Skeletal muscle tissue (tissue), 4 donors: ENCODE measurements around the gene NDUFB11. TPM values are rescaled to one million over a fixed set of nuclear protein-coding genes. Genes with fewer than 3 reads are reported as not detected.

Source experiments
- H3K27ac ChIP-seq: one replicate; pipeline ENCODE4 v1.7.0; 2013; ENCODE audit warnings: mild to moderate bottlenecking, low read depth, low read length, inconsistent platforms
- H3K27me3 ChIP-seq, 3 donors: one replicate each; pipeline ENCODE4 v1.7.0; 2013; ENCODE audit warnings: low read length in 3 of 3; ENCODE audit not compliant: control insufficient read depth in 3 of 3, insufficient read depth in 3 of 3
- H3K36me3 ChIP-seq, 3 donors: one replicate each; pipeline ENCODE4 v1.7.0; 2013; ENCODE audit warnings: low read length in 3 of 3; ENCODE audit not compliant: control insufficient read depth in 3 of 3, insufficient read depth in 3 of 3
- H3K4me1 ChIP-seq, 3 donors: one replicate each; pipeline ENCODE4 v1.7.0; 2013; ENCODE audit warnings: low read length in 3 of 3, mild to moderate bottlenecking in 3 of 3; ENCODE audit not compliant: control insufficient read depth in 3 of 3, insufficient read depth in 3 of 3
- H3K4me3 ChIP-seq, 3 donors: one replicate each; pipeline ENCODE4 v1.7.0; 2013; ENCODE audit warnings: low read length in 3 of 3
- H3K9ac ChIP-seq, 3 donors: one replicate each; pipeline ENCODE4 v1.7.0; 2013; ENCODE audit warnings: low read length in 3 of 3, mild to moderate bottlenecking in 3 of 3, moderate library complexity in 2 of 3, low read depth in 1 of 3
- H3K9me3 ChIP-seq, 3 donors: one replicate each; pipeline ENCODE4 v1.7.0; 2013; ENCODE audit warnings: low read length in 3 of 3; ENCODE audit not compliant: control insufficient read depth in 3 of 3
- total RNA-seq: library from RNA; depleted of rRNA; stranded (reverse); fragments of >200 nt; gene quantifications from one replicate; pipeline ENCODE4 v1.2.3, GENCODE V29; 2014
- donor health status: Osteomylitis.

The NDUFB11 gene
- total RNA-seq, 1 donor from 2014 or later, result 75.2 TPM

DNA sequence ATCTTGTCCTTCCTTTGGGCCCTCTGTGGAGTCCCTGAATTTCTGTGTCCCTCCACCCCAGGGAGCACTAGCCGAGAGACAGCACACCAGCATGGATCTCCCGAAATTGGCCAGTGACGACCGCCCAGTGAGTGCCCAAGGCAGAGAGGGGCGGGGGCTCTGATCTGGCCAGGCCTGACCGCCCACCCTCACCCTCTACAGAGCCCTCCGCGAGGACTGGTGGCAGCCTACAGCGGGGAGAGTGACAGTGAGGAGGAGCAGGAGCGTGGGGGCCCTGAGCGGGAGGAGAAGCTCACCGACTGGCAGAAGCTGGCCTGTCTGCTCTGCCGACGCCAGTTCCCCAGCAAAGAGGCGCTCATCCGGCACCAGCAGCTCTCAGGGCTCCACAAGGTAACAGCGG, 40.7 kb upstream of the NDUFB11 start:
- no peak overlapping the region for H3K4me3 ChIP-seq
- H3K36me3 ChIP-seq, result peaks cover 31 to 44% (median 33%) of the 10 kb centered on the region in 3 donors
- H3K27ac ChIP-seq, result no peak overlapping the region
- peaks cover 0 to under 1% (median 0%) of the 10 kb centered on the region in 3 donors for H3K4me1 ChIP-seq
- H3K27me3 ChIP-seq, result peaks cover 0 to 6% (median 0%) of the 10 kb centered on the region in 3 donors
- no peak overlapping the region for H3K9ac ChIP-seq
- H3K9me3 ChIP-seq, result no peaks in the 10 kb centered on the region

DNA sequence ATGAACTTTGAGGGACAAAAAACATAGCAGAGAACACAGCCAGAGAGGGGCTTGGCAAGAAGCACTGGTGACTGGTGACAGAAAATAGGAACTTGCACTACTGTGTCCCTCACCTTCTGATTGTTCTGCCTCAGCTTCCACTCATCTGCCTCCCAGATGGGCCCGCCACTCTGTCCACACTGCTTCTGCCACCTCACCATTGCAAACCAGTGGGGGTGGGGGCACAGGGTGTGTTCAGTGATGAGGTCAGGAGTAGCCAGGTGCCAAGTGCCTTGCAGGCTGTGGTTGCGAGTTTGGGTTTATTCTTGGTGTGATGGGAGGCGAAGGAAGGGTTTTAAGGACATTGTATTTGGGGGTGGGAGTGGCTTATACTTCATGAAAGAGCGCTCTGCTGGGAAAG, 40.0 kb upstream of the NDUFB11 start:
- peaks cover 33 to 46% (median 35%) of the 10 kb centered on the region in 3 donors for H3K36me3 ChIP-seq
- H3K9ac ChIP-seq, result no peak overlapping the region
- no peak overlapping the region for H3K4me3 ChIP-seq
- peaks cover 0 to 2% (median under 1%) of the 10 kb centered on the region in 3 donors for H3K4me1 ChIP-seq
- no peaks in the 10 kb centered on the region for H3K9me3 ChIP-seq
- no peak overlapping the region for H3K27ac ChIP-seq
- H3K27me3 ChIP-seq, result peaks cover 0 to 8% (median 0%) of the 10 kb centered on the region in 3 donors

DNA sequence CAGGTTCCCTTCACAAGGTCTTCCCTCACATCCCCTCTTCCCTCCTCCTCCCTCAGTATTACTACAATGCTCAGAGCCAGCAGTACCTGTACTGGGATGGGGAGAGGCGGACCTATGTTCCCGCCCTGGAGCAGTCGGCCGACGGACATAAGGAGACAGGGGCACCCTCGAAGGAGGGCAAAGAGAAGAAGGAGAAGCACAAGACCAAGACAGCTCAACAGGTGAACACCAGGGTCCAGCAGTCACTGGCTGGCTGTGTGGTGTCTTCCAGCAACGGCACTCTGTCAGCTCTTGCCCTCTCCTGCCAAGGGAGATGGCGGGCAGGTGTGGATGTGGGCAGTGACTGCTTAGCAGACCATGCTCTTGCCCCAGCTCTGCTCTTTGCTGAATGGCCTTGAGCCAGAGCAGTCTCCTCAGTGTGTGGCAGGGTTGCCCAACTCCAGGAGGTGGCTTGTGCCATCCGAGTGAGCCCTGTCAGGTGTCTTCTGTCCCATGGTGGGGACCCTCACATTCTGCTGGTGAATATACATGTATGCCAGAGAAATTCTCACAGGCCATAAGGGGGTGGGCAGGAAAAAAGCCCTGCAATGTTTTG, 37.7 kb upstream of the NDUFB11 start:
- Histone ChIP-seq H3K4me3 (no peak overlapping the region), H3K27me3 (peaks cover 0 to 16% (median 0%) of the 10 kb centered on the region in 3 donors), H3K4me1 (peaks cover 0 to 9% (median 7%) of the 10 kb centered on the region in 3 donors), H3K27ac (no peak overlapping the region), H3K36me3 (peaks cover 48 to 55% (median 50%) of the 10 kb centered on the region in 3 donors), H3K9me3 (no peaks in the 10 kb centered on the region), H3K9ac (no peak overlapping the region)

DNA sequence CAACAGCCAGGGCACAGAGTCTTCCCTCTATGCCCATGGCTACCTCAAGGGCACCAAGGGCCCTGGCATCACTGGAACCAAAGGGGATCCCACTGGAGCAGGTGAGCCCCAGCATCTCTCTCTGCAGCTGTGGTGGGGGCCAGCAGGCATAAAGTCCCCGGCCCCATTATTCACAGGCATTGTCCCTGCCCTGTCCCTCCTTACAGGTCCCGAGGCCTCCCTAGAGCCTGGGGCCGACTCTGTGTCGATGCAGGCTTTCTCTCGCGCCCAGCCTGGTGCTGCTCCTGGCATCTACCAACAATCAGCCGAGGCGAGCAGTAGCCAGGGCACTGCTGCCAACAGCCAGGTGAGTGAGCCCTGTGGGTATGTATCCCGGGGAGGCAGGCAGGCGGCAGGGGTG, 36.8 kb upstream of the NDUFB11 start:
- Histone ChIP-seq H3K4me3 (no peak overlapping the region), H3K27me3 (peaks cover 0 to 18% (median 0%) of the 10 kb centered on the region in 3 donors), H3K36me3 (peaks cover 54 to 55% (median 54%) of the 10 kb centered on the region in 3 donors), H3K27ac (no peak overlapping the region), H3K9ac (no peak overlapping the region), H3K9me3 (no peaks in the 10 kb centered on the region), H3K4me1 (peaks cover 0 to 9% (median 7%) of the 10 kb centered on the region in 3 donors)

DNA sequence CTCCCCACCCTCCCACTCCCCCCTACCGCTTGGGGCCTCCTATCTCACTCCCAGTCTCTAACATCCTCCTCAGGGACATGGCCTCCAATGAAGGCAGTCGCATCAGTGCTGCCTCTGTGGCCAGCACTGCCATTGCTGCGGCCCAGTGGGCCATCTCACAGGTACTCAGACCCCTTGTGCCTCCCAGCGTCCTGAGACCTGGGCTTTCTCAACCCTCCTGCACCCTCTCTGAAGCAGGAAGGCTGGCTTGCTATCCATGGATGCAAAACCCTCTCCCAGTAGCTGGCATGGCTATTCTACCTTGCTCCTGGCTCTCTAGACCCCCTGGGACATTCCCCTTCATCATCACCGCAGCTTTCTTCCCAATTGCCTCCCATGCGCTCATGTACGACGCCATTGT, 35.8 kb upstream of the NDUFB11 start:
- H3K27me3 ChIP-seq, result peaks cover 0 to 25% (median 0%) of the 10 kb centered on the region in 3 donors
- H3K4me3 ChIP-seq, result no peak overlapping the region
- H3K4me1 ChIP-seq, result peaks cover 0 to 9% (median 7%) of the 10 kb centered on the region in 3 donors
- H3K27ac ChIP-seq, result no peak overlapping the region
- no peaks in the 10 kb centered on the region for H3K9me3 ChIP-seq
- peaks cover 50 to 54% (median 52%) of the 10 kb centered on the region in 3 donors for H3K36me3 ChIP-seq
- H3K9ac ChIP-seq, result no peak overlapping the region

DNA sequence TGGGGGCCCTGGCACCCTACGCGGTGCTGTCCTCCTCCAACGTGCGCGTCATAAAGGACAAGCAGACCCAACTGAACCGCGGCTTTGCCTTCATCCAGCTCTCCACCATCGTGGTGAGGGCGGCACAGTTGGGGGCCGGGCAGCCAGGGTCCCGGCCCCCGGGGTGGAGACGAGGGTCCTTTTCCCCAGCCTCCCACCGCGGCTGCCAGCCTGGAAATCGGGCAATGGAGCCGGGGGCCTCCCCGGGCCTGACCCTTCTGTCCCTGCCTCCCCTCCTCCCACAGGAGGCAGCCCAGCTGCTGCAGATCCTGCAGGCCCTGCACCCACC, 35.4 kb upstream of the NDUFB11 start:
- no peaks in the 10 kb centered on the region for H3K9me3 ChIP-seq
- H3K4me3 ChIP-seq, result no peak overlapping the region
- H3K4me1 ChIP-seq, result peaks cover 0 to 9% (median 7%) of the 10 kb centered on the region in 3 donors
- H3K9ac ChIP-seq, result no peak overlapping the region
- H3K27ac ChIP-seq, result peak overlapping the region; percentile 25
- peaks cover 51 to 53% (median 52%) of the 10 kb centered on the region in 3 donors for H3K36me3 ChIP-seq
- H3K27me3 ChIP-seq, result peaks cover 0 to 26% (median 0%) of the 10 kb centered on the region in 3 donors

DNA sequence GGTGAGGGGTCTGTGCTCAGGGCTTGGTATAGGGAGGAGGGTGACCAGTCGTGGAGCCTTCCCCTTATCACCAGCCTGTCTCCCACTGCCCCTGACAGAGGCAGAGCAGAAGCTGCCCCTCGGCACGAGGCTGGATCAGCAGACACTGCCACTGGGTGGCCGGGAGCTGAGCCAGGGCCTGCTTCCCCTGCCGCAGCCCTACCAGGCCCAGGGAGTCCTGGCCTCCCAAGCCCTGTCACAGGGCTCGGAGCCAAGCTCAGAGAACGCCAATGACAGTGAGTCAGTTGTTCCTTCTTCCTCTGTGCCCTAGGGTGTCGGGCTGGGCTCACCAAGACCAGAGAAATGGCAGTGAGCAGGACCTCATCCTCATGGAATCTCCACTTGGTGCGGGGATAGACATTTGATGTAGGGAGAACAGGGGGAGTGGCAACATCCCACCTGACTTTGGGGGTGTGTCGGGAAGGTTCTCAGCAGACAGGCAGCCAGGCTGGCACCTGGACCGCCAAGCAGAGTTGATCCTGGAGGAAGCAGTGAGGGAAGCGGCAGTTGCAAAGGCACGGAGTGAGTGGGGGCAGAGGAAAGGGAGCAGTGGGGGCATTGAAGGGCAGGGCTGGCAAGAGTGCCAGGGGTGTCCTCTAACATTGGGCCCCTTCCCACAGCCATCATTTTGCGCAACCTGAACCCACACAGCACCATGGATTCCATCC, 34.9 kb upstream of the NDUFB11 start:
- Histone ChIP-seq H3K36me3 (peaks cover 51 to 54% (median 52%) of the 10 kb centered on the region in 3 donors), H3K4me1 (peaks cover 0 to 9% (median 7%) of the 10 kb centered on the region in 3 donors), H3K4me3 (no peak overlapping the region), H3K9ac (no peak overlapping the region), H3K27ac (peak overlapping the region; percentile 62), H3K27me3 (peaks cover 0 to 26% (median 0%) of the 10 kb centered on the region in 3 donors), H3K9me3 (no peaks in the 10 kb centered on the region)

DNA sequence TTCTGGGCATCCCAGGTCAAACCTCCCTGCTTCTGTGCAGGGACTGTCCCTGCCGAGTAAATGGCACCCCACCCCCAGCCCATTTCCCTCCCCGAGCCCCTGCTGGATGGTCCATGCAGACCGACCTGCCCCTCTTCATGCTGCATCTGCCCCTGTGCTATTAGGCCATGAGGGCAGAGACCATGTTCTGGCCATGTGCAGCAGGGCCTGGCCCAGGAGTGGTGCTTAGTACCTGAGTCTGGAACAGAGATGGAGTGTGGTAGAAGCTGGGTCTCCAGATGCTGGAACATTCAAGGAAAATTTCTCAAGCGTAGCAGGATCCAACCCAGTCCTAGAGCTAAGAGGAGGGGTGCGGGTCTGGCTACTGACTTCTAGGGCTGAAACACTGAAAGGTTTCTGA, 33.8 kb upstream of the NDUFB11 start:
- no peak overlapping the region for H3K27ac ChIP-seq
- no peak overlapping the region for H3K4me3 ChIP-seq
- H3K9ac ChIP-seq, result no peak overlapping the region
- H3K4me1 ChIP-seq, result peaks cover 0 to 9% (median 7%) of the 10 kb centered on the region in 3 donors
- no peaks in the 10 kb centered on the region for H3K9me3 ChIP-seq
- H3K27me3 ChIP-seq, result peaks cover 0 to 26% (median 0%) of the 10 kb centered on the region in 3 donors
- H3K36me3 ChIP-seq, result peaks cover 50 to 55% (median 54%) of the 10 kb centered on the region in 3 donors

DNA sequence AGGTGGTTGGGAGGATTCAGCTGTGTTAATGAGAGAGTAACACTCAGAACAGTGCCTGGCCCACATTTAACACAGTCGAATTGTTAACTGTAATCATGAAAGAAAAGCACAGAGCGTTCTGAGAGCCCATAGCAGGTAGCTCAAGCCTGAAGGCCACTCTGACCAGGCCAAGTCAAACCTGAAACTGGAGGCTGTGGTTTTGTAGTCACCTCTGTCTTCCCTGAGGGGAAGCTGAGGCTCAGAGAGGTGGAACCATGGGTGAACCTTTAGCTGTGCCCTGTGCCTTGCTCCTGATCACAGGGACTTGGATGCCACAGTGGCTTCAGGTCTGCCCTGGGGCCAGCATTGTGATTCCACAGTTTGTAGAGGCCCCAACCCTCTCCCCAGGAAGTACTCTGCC, 32.6 kb upstream of the NDUFB11 start:
- peaks cover 0 to 9% (median 7%) of the 10 kb centered on the region in 3 donors for H3K4me1 ChIP-seq

More for the DNA sequence above, 32.6 kb upstream of the NDUFB11 start:
- Histone ChIP-seq H3K4me3 (no peak overlapping the region), H3K36me3 (peaks cover 54% of the 10 kb centered on the region in 3 donors), H3K27ac (no peak overlapping the region), H3K27me3 (peaks cover 0 to 32% (median 0%) of the 10 kb centered on the region in 3 donors), H3K9ac (no peak overlapping the region), H3K9me3 (no peaks in the 10 kb centered on the region)
